Prostate gland (tissue), 2 donors: ENCODE results near the gene AHCYL2. TPM values are rescaled to one million over a fixed set of nuclear protein-coding genes. Genes with fewer than 3 reads are reported as not detected.
"Not testable (repeated sequence)": the region's sequence is repeated elsewhere in the genome, so short reads cannot be mapped to it uniquely, and the experiment has no call there.

Source experiments
- DNase-seq: peaks from one replicate; pipeline ENCODE4 v3.0.0-alpha.2; 2019; ENCODE audit warnings: low spot score
- H3K27ac ChIP-seq, 2 donors: fragments of 200-600 bp; sonication (generic); 2 replicates each; pipeline ENCODE4 v1.5.1; 2017 to 2019
- H3K27me3 ChIP-seq: fragments of 200-600 bp; sonication (generic); replicated peaks from 2 replicates; pipeline ENCODE4 v1.5.1; 2019; ENCODE audit not compliant: insufficient read depth
- H3K36me3 ChIP-seq, 2 donors: fragments of 200-600 bp; sonication (generic); 1 replicate in 1 of 2; 2 replicates in 1 of 2; pipeline versions ENCODE4 v1.5.1 to v1.8.1; 2017 to 2019
- H3K4me1 ChIP-seq: fragments of 200-600 bp; sonication (generic); replicated peaks from 2 replicates; pipeline ENCODE4 v1.5.1; 2019
- H3K4me3 ChIP-seq, 2 donors: fragments of 200-600 bp; sonication (generic); 2 replicates each; pipeline ENCODE4 v1.5.1; 2017 to 2019
- H3K9me3 ChIP-seq: fragments of 200-600 bp; sonication (generic); 2 replicates; pipeline ENCODE4 v1.5.1; 2017
- CTCF ChIP-seq, 4 experiments: fragments of 200-600 bp in 2 of 4; fragments of 450-650 bp in 2 of 4; sonication (generic) in 2 of 4; IDR thresholded peaks; 1 replicate in 3 of 4; 2 replicates in 1 of 4; pipeline ENCODE4 v1.5.1; 2016 to 2019; ENCODE audit warnings: antibody characterized with exemption in 4 of 4, mild to moderate bottlenecking in 2 of 4, moderate library complexity in 2 of 4
- POLR2A ChIP-seq: fragments of 450-650 bp; IDR thresholded peaks from one replicate; pipeline ENCODE4 v1.6.1; 2016; ENCODE audit warnings: antibody characterized with exemption, mild to moderate bottlenecking
- POLR2AphosphoS5 ChIP-seq: sonication (generic); formaldehyde crosslinking; IDR thresholded peaks from one replicate; pipeline ENCODE4 v1.6.1; 2017; ENCODE audit warnings: antibody characterized with exemption
- WGBS: methylation state at CpG from one replicate; pipeline ENCODE4 v1.1.5; 2018; 5-methylcytosine and 5-hydroxymethylcytosine counted together
- intact Hi-C: fragments of 100-400 bp; cut with DNase I; formaldehyde crosslinking; loops from one replicate; pipeline ENCODE4 v1.14.2; 2022
- total RNA-seq, 2 donors: library from RNA; depleted of rRNA; stranded (reverse); fragments of >200 nt; gene quantifications; one replicate each; pipeline ENCODE4 v1.1.0, GENCODE V29; 2016

The AHCYL2 gene
- total RNA-seq, 2 donors from 2014 or later: 15.2 to 38.3 TPM

DNA sequence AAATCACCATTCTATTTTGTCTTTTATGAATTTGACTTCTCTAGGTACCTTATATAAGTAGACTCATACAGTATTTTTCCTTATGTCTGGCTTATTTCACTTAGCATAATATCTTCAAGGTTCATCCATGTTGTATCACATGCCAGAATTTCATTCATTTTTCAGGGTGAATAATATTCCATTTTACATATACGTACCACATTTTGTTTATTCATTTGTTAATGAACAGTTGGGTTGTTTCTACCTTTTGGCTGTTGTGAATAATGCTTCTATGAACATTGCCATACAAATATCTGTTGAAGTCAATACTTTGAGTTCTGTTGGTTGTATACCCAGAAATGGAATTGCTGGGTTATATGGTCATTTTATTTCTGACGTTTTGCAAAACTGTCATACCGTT is 20.7 kb downstream of the AHCYL2 start:
- H3K27ac ChIP-seq: no peak overlapping the region
- DNase-seq: no peak
- 97% methylated on average over 3 of the region's 3 CpGs for WGBS
- no peaks in the 10 kb centered on the region for H3K36me3 ChIP-seq
- intact Hi-C loops: no loop called here
- TF ChIP-seq CTCF (IDR thresholded peaks at IDR 0.05): no peak
- TF ChIP-seq POLR2AphosphoS5: no peak
- no peak for TF ChIP-seq POLR2A
- no peak overlapping the region for H3K4me3 ChIP-seq
- H3K27me3 ChIP-seq: no peaks in the 10 kb centered on the region
- H3K9me3 ChIP-seq: no peaks in the 10 kb centered on the region
- H3K4me1 ChIP-seq: no peaks in the 10 kb centered on the region

DNA sequence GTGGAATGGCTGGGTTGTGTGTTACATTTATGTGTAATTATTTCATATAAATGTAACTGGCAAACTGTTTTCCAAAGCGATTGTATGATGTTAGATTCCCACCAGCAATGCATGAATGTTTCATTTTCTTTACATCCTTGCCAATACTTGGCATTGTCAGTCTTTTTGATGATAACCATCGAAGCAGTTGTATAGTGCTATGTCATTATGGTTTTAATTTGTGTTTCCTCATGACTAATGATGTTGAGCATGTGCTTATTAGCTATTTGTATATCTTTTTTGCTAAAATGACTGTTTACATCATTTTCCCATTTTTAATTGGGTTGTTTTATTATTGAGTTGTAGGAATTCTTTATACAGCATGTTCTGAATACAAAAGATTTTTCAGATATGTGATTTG is 22.3 kb downstream of the AHCYL2 start:
- no peak for DNase-seq
- Histone ChIP-seq H3K27me3 (no peaks in the 10 kb centered on the region), H3K4me1 (no peaks in the 10 kb centered on the region), H3K36me3 (no peaks in the 10 kb centered on the region), H3K27ac (no peak overlapping the region), H3K9me3 (no peaks in the 10 kb centered on the region), H3K4me3 (no peak overlapping the region)
- 74% methylated on average over 2 of the region's 2 CpGs for WGBS
- intact Hi-C loops: no loop called here
- TF ChIP-seq CTCF (IDR thresholded peaks at IDR 0.05): no peak
- TF ChIP-seq POLR2A: no peak
- no peak for TF ChIP-seq POLR2AphosphoS5

GRCh38 chr7:129252128-129252527 is 27.3 kb downstream of the AHCYL2 start:
- Histone ChIP-seq H3K9me3 (no peaks in the 10 kb centered on the region), H3K27ac (no peak overlapping the region), H3K4me1 (no peaks in the 10 kb centered on the region), H3K36me3 (no peaks in the 10 kb centered on the region), H3K27me3 (no peaks in the 10 kb centered on the region), H3K4me3 (no peak overlapping the region)
- intact Hi-C loops: no loop called here
- 9% methylated on average over 2 of the region's 2 CpGs for WGBS
- TF ChIP-seq POLR2AphosphoS5 (no peak), POLR2A (no peak), CTCF (IDR thresholded peaks at IDR 0.05) (no peak)
- no peak for DNase-seq

DNA sequence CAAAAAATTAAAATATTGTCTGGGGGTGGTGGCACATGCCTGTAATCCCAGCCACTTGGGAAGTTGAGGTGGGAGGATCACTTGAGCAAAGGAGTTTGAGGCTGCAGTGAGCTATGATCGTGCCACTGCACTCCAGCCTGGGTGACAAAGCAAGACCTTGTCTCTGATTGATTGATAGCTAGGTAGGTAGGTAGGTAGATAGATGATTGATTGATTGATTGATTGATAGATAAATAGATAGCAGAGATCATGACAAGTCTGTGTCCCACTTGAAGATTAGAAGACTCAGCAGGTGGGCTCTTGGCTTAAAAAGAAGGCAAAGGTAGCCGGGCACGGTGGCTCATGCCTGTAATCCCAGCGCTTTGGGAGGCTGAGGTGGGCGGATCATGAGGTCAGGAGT is 27.8 kb downstream of the AHCYL2 start:
- WGBS: 89% methylated on average over 5 of the region's 5 CpGs
- intact Hi-C loops, H3K27me3 ChIP-seq: not testable (repeated sequence)

GRCh38 chr7:129255800-129256199 is 31.0 kb downstream of the AHCYL2 start:
- Histone ChIP-seq H3K36me3 (no peaks in the 10 kb centered on the region), H3K27ac (no peak overlapping the region), H3K27me3 (no peaks in the 10 kb centered on the region), H3K4me3 (no peak overlapping the region), H3K9me3 (no peaks in the 10 kb centered on the region), H3K4me1 (no peaks in the 10 kb centered on the region)
- TF ChIP-seq POLR2A (no peak), POLR2AphosphoS5 (no peak), CTCF (IDR thresholded peaks at IDR 0.05) (no peak)
- 78% methylated on average over 4 of the region's 4 CpGs for WGBS
- DNase-seq: no peak
- intact Hi-C loops: no loop called here

More for the DNA sequence above, 27.8 kb downstream of the AHCYL2 start:
- DNase-seq, H3K4me1 ChIP-seq, H3K9me3 ChIP-seq, H3K36me3 ChIP-seq, H3K4me3 ChIP-seq, H3K27ac ChIP-seq: not testable (repeated sequence)
